Measurements from ENCODE around the gene MOCOS.
A peak's percentile ranks its signal among the peaks of the same experiment; 100 is the strongest.

Gene MOCOS

GRCh38 chr18:36179562-36180355 is 7.5 kb upstream of the MOCOS start:
- DNase-seq: peak in 14 of 58 donors; percentile 3 to 51 (median 12)

GRCh38 chr18:36181441-36181840 is 5.9 kb upstream of the MOCOS start:
- no peak for DNase-seq

- DNase-seq: no peak
Observed at GRCh38 chr18:36181898-36182506, 5.3 kb upstream of the MOCOS start.

- DNase-seq: no peak
Observed at GRCh38 chr18:36183033-36183432, 4.3 kb upstream of the MOCOS start.

- DNase-seq: no peak
Observed at GRCh38 chr18:36183987-36184386, 3.3 kb upstream of the MOCOS start.

- DNase-seq: no peak
Observed at GRCh38 chr18:36185157-36185556, 2.1 kb upstream of the MOCOS start.

- no peak for DNase-seq
Observed at GRCh38 chr18:36185901-36186460, 1.3 kb upstream of the MOCOS start.

GRCh38 chr18:36186461-36187192 is 670 bp upstream of the MOCOS start:
- no peak for DNase-seq

GRCh38 chr18:36187826-36188721 is 777 bp downstream of the MOCOS start:
- DNase-seq: no peak

GRCh38 chr18:36188916-36189315 is 1.6 kb downstream of the MOCOS start:
- no peak for DNase-seq

- DNase-seq: no peak
Observed at GRCh38 chr18:36189486-36189885, 2.2 kb downstream of the MOCOS start.

- no peak for DNase-seq
Observed at GRCh38 chr18:36191286-36191685, 4.0 kb downstream of the MOCOS start.

- DNase-seq: no peak
Observed at GRCh38 chr18:36191711-36192110, 4.4 kb downstream of the MOCOS start.

GRCh38 chr18:36194600-36195315 is 7.5 kb downstream of the MOCOS start:
- DNase-seq: no peak

- no peak for DNase-seq
Observed at GRCh38 chr18:36195427-36196122, 8.3 kb downstream of the MOCOS start.

- no peak for DNase-seq
Observed at GRCh38 chr18:36196238-36196995, 9.1 kb downstream of the MOCOS start.

GRCh38 chr18:36197511-36198166 is 10.3 kb downstream of the MOCOS start:
- no peak for DNase-seq

GRCh38 chr18:36199691-36200295 is 12.5 kb downstream of the MOCOS start:
- no peak for DNase-seq
